Measurements from ENCODE around the gene ERBB4.

GRCh38 chr2:211329421-211329820 lies 1209.2 kb downstream of the ERBB4 start:
- no peak for TF ChIP-seq CTCF (IDR thresholded peaks at IDR 0.05)
- no peak for TF ChIP-seq POLR2A (IDR thresholded peaks at IDR 0.05)

All from ovary (tissue), 3 donors.